HT1080 (cell line): Measurements from ENCODE around the gene GALT. TPM values are rescaled to one million over a fixed set of nuclear protein-coding genes. Genes with fewer than 3 reads are reported as not detected.

Experiments used
- DNase-seq: peaks from one replicate; pipeline ENCODE4 v3.0.0-alpha.2; 2015; ENCODE audit warnings: low read depth
- polyA plus RNA-seq, 2 experiments: library from polyadenylated mRNA; depleted of rRNA; stranded (reverse); fragments of >200 nt; gene quantifications; 2 replicates each; pipeline ENCODE4 v1.2.3, GENCODE V29; 2015
- total RNA-seq: library from RNA; depleted of rRNA; stranded (reverse); fragments of >200 nt; shearing (Covaris generic); gene quantifications from 2 replicates; pipeline ENCODE4 v1.2.3, GENCODE V29; 2014; rRNA removed

Gene GALT
- total RNA-seq: 11.2 and 15.0 TPM in 2 replicates
- 8.5 and 10.6 TPM in 2 replicates for polyA plus RNA-seq (2015; cell fraction: cytosol; rRNA removed)
- polyA plus RNA-seq (2015; cell fraction: nucleus; rRNA removed): 67.3 and 83.4 TPM in 2 replicates

- DNase-seq: peak; percentile 87
These were observed at the start of gene GALT for GRCh38 chr9:34646211-34647083. TSS of gene GALT (plus strand) at chr9:34646675. CDS start at chr9:34646705, 30 bp downstream.

- no peak for DNase-seq
These were observed 46.9 kb upstream of the GALT start for GRCh38 chr9:34599546-34599945.

DNA sequence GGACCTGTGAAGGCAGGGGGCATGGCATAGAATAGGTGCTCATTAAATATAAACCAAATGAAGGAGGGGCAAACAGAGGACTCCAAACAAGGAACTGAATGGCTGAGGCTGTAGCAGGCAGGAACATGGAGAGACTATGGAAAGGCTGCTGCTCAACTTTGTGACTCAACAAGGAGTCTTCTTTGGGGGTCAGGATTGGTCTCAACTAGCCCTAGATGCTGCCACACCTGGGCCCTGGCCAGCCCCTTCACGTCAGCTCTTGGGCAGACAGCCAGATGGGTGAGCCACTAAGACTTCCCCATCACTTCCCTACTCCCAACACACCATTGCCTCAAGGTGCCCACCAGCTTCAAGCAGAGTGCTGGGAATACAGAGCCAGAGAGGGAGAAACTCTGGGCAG, 45.6 kb upstream of the GALT start:
- no peak for DNase-seq

GRCh38 chr9:34601937-34602573, 44.4 kb upstream of the GALT start:
- no peak for DNase-seq

GRCh38 chr9:34603610-34604231, 42.8 kb upstream of the GALT start:
- DNase-seq: peak; percentile 65

DNA sequence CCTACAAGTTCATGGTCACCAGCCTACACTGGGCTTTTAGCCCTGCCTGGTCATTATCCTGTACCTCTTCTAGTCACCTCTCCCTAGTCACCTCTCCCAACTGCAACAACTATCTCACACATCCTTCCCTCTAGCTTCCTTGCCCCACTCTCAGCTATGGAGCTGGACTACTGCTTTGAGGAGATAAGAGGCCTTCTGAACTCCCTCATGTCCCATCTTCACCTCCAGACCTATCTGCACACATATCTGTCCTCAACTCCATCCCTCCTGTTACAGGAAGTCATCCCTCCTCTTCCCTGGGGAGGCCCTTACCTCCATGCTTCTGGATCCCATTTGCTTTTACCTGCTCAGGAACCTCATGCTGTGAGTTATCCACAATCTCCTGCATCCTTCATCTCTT, 40.3 kb upstream of the GALT start:
- no peak for DNase-seq

DNA sequence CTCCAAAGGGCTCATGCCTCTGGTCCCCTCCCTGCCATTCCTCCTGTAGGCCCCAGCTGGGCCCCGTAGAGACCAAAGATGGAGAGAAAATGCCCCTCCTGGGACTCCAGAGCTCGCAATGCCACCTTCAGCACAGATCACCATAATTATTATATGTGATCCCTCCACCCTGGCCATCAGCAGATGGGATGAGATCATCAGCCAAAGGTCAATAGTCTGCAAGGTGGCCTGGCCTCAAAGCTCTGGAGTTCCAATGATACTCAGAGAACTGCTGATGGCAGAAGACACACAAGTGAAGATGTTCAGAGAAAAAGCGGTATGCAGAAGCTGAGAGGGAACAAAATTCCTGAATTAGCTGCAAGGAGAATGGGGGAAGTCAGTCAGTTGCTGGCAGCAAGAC, 39.6 kb upstream of the GALT start:
- no peak for DNase-seq

DNA sequence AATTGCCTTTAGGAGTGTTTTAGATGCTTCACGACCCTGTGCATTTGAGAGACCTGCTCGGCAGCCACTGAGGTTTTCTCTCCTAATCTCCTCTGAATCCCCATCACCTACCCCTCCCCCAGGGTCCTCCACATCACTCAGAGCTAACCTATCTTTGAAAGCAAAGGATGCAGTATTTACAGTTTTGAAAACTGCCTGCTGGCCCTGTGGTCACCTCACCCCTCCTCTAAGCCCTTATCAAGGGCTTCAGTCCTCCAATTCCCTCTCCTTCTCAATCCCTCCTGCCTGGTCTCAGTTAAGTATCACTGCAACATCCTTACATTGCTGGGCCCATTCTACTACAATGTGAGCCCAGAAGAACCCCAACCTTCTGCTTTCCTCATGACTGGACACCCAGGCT, 39.1 kb upstream of the GALT start:
- DNase-seq: no peak

DNA sequence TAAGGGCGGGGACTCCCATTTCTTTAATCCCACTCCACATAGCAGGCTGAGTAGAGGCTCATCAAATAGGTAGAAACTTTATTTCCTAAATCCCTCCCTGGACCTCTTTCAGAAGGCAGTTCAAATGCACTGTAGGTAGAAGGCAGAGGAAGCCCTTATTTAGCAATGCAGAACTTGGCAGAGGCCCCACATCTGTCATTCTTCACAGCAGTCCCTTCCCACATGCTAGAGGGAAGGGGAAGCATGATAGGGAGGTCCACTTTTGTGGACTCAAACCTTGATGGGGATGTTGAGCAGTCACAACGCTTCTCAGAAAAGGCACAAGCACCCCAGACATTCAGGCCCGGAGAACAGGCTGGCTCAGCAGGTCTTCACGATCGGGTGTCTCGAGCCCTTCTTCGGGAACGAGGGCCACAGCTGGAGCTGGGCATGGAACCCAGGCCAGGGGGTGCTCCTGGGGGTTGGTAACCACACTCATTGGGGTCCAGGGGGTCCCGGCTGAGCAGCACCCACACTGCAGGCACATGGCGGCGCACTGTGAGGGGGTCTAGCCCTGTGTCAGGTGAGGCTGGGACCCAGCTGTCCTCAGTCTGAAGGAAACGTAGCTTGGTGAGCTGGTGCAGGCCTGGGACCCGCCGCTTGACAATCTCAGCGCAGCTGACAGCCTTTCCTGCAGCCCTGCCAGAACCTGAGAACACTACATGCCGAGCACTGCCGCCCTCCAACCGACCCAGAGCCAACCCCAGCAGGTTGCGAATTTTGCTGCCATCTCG, 35.9 kb upstream of the GALT start:
- DNase-seq: no peak

DNA sequence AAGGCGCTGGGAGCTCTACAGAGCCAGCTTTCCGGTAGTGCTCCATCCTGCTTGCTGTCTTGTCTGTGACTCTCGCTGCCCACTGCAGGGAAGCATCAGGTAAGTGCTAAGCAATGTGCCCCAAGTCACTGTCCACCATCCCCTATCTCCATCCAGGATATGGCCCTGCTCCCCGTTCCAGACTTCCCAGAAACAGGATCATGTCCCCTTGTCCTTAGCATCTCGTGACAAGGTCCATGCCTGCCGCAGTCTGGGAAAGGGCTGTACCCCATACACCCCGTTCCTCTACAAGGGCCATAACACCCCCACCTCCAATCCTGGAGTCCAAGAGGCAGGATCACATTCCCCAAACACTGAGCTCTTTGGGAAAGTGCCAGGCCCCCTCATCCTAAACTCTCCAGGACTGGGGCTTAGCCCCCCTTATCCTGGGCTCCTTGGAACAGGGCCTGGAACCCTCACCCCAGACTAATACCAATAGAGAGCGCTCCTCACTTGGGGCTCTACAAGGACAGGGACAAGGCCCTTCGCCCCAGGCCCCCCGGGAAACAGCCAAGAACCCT, 35.1 kb upstream of the GALT start:
- DNase-seq: no peak

GRCh38 chr9:34611811-34612787, 34.4 kb upstream of the GALT start, which contains the start of gene RPP25L:
TSS of gene RPP25L (minus strand) at chr9:34612097. CDS start at chr9:34611296, 801 bp downstream.
- DNase-seq: peak; percentile 59

DNA sequence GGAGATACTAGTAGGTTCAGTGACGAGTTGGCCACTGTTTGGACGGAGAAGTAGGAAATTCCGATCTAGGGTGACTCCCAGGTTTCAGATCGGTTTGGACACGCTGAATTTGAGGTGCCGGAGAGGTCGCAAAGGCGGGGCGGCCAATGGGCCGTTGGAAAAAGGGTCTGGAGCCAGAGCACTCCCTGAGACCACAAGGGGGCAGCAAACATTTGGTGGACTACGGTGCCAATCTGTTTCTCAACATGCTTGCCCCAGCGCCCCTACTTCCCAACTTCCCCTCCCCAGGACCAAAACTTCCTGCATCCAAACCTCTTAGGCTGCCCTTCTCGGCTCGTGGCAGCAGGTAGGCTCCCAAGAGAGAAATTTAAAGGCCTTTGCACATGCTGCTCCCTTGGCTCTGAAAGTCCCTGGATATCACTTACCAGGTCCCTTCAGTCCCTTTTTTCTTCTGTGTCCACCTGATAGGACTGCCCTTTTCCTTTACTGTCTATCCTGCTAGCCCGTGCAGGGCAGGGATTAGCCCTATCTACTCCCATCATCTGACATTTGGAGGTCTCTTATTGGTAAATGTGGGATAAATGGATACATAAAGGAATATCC, 33.6 kb upstream of the GALT start:
- DNase-seq: peak; percentile 67

DNA sequence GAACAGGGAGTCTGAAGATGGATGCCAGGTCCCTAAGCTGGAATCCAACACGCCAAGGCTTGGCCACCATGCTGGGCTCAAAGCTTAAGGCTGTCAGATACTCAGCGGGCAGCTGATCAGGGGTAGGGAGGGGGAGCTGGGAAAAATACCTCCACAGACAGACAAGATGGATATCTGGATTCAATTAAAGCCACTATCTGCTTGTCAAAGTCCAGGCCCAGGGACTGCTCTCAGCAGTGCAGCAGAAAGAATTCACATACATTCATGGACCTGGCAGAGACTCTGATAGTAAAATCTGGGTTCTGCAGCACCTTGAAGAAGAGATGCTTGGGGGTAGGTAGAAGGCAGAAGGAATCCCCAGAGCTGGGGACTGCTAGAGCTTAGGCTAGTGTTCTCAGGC, 31.3 kb upstream of the GALT start:
- no peak for DNase-seq

GRCh38 chr9:34620061-34620994, 26.1 kb upstream of the GALT start, which contains the start of gene DCTN3:
TSS of gene DCTN3 (minus strand) at chr9:34620495. CDS start at chr9:34620464, 31 bp downstream.
- DNase-seq: peak; percentile 90

- no peak for DNase-seq
These were observed 22.9 kb upstream of the GALT start for GRCh38 chr9:34623374-34624235.

GRCh38 chr9:34624475-34625185, 21.8 kb upstream of the GALT start:
- no peak for DNase-seq

DNA sequence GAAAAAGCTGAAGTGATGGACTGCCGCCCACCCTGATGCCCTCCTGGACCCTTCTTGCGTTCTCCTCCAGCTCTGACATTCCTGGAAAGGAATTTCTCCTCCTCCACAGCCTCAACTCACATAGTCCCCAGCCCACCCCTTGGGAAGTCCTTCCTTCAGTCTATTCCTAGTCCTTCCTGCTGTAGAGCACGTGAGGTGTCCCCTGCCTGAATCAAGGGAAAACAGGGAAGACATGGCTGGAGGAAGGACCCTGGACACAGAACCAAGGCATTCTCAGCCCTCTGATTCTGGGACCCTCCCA, 21.3 kb upstream of the GALT start:
- no peak for DNase-seq
